ENCODE results near the gene CASK.

GRCh38 chrX:41919870-41920269 is 3.5 kb downstream of the CASK start:
- no peak for TF ChIP-seq POLR2A (IDR thresholded peaks at IDR 0.05)
- no peak for TF ChIP-seq CTCF (IDR thresholded peaks at IDR 0.05 in 8 of 11, conservative IDR thresholded peaks at IDR 0.05 in 3 of 11)
